ENCODE measurements around the gene FBXL17. TPM values are rescaled to one million over a fixed set of nuclear protein-coding genes. Genes with fewer than 3 reads are reported as not detected.

Gene FBXL17
- total and polyA plus RNA-seq, 2 of the 13 experiments (the other 11 are each of a cell fraction or from before 2014, with no cell fraction given): 3.0 to 7.9 TPM

DNA sequence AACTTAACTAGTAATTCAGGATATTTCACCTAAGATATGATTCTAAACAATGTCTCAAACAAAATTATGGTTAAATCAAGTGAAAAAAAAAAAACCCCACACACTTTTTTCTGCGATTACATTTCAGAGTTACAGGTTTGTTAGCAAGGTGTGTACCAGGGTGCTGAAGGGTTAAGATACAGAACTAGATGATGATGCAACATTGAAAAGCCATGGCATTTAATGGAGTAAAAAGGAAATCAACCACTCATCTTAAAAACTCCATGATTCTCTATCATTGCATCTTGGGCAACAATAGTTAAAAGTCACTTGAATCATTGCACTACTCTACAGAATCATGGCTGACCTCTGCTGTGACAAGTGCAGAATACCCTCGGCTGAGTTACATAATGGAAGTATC, 440.9 kb downstream of the FBXL17 start:
- FAIRE-seq: no peak

DNA sequence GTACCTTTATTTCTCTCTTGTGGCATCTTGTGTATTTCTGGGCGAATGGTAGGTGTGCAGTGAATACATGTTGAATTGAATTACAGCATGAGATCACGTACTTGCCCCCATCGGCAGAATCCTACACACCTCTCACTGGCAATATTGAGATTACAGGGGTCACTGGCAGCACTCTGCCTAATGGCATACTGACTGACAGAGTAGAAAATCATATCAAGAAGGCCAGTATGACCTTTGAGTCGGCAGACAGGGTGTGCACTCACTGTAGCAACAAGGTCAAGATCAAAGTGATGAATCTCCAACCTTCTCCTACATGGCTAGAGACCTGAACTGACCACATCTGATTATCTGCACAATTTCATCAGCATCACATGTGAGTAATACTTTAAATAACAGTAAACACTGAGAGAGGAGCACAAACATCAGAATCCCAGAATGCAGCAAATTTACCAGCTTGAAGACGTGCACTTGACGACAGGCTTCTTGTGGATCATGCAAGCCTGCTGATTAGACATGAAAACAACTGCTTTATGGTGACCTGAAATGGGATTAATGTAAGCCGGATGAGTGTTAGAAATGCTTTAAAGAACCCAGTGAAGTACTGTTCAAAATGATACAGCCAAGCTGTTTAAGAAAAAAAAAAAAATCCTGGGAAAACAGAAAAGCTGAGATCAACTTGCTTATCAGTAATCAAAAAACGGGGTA, 444.1 kb downstream of the FBXL17 start:
- Histone ChIP-seq H3K27me3 (ENCODE audit: control insufficient read depth in 1 of 2, insufficient read depth in 2 of 2, low read length in 2 of 2) (no peaks in the 10 kb centered on the region), H3K9ac (ENCODE audit: insufficient read depth, low read depth, low read length) (no peak overlapping the region), H3K4me3 (replicated peaks in 1 of 3; ENCODE audit: insufficient read depth in 1 of 3, low read depth in 2 of 3, low read length in 3 of 3) (no peak overlapping the region), H3K4me2 (ENCODE audit: low read depth, low read length) (no peak overlapping the region), H2AFZ (ENCODE audit: low read length) (no peak overlapping the region), H4K20me1 (ENCODE audit: insufficient read depth, low read length) (no peaks in the 10 kb centered on the region), H3K27ac (ENCODE audit: extremely low read length, insufficient read depth, low read length) (no peak overlapping the region), H3K4me1 (ENCODE audit: insufficient read depth, low read length) (peaks cover 23% of the 10 kb centered on the region), H3K9me3 (ENCODE audit: low read length) (no peaks in the 10 kb centered on the region), H3K36me3 (replicated peaks in 1 of 2; ENCODE audit: control insufficient read depth in 1 of 2, insufficient read depth in 2 of 2, low read length in 2 of 2) (no peaks in the 10 kb centered on the region), H3K79me2 (ENCODE audit: insufficient read depth, low read length) (no peaks in the 10 kb centered on the region)
- DNase-seq (ENCODE audit: low spot score) (peak; percentile 16), FAIRE-seq (peak; percentile 59), ATAC-seq (peak; percentile 70)
- intact Hi-C loops (cut with micrococcal nuclease; ENCODE audit: unreplicated experiment) (no loop called here), in situ Hi-C loops (cut with HindIII; ENCODE audit: extremely low pct_ligation_motif_present, low pct_unique_long_range_greater_than_20kb) (no loop called here)
- ChIA-PET POLR2A (no interaction called here), CTCF (ENCODE audit: low intra/inter-chr PET ratio, low total read pairs) (no interaction called here)
- 42% methylated on average over 8 of the region's 8 CpGs for WGBS (ENCODE audit: low lambda C conversion rate)
- TF ChIP-seq ZNF629 (CRISPR knock-in tag; conservative IDR thresholded peaks at IDR 0.05) (no peak), MAFF (IDR thresholded peaks at IDR 0.05; ENCODE audit: low read depth, low read length) (no peak), HNF4A (CRISPR knock-in tag; IDR thresholded peaks at IDR 0.05) (peak; percentile 33; the same call in 1 of the 2 replicates), ZNF607 (CRISPR knock-in tag; IDR thresholded peaks at IDR 0.05; ENCODE audit: borderline replicate concordance) (no peak), RARA (CRISPR knock-in tag; IDR thresholded peaks at IDR 0.05) (peak; percentile 36; the same call in 1 of the 2 replicates), CBX5 (CRISPR knock-in tag; IDR thresholded peaks at IDR 0.05; ENCODE audit: borderline replicate concordance) (no peak), ZNF660 (CRISPR knock-in tag; IDR thresholded peaks at IDR 0.05; ENCODE audit: borderline replicate concordance, low read depth) (no peak), SETDB1 (CRISPR knock-in tag; IDR thresholded peaks at IDR 0.05; ENCODE audit: borderline replicate concordance) (no peak), TRIM24 (CRISPR knock-in tag; IDR thresholded peaks at IDR 0.05) (no peak)
- TF ChIP-seq, protein P1, sequence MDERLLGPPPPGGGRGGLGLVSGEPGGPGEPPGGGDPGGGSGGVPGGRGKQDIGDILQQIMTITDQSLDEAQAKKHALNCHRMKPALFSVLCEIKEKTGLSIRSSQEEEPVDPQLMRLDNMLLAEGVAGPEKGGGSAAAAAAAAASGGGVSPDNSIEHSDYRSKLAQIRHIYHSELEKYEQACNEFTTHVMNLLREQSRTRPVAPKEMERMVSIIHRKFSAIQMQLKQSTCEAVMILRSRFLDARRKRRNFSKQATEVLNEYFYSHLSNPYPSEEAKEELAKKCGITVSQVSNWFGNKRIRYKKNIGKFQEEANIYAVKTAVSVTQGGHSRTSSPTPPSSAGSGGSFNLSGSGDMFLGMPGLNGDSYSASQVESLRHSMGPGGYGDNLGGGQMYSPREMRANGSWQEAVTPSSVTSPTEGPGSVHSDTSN (CRISPR knock-in tag; IDR thresholded peaks at IDR 0.05): no peak
- TF ChIP-seq, protein P2, sequence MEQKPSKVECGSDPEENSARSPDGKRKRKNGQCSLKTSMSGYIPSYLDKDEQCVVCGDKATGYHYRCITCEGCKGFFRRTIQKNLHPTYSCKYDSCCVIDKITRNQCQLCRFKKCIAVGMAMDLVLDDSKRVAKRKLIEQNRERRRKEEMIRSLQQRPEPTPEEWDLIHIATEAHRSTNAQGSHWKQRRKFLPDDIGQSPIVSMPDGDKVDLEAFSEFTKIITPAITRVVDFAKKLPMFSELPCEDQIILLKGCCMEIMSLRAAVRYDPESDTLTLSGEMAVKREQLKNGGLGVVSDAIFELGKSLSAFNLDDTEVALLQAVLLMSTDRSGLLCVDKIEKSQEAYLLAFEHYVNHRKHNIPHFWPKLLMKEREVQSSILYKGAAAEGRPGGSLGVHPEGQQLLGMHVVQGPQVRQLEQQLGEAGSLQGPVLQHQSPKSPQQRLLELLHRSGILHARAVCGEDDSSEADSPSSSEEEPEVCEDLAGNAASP (CRISPR knock-in tag; IDR thresholded peaks at IDR 0.05; ENCODE audit: borderline replicate concordance): no peak
- TF ChIP-seq, protein P3, sequence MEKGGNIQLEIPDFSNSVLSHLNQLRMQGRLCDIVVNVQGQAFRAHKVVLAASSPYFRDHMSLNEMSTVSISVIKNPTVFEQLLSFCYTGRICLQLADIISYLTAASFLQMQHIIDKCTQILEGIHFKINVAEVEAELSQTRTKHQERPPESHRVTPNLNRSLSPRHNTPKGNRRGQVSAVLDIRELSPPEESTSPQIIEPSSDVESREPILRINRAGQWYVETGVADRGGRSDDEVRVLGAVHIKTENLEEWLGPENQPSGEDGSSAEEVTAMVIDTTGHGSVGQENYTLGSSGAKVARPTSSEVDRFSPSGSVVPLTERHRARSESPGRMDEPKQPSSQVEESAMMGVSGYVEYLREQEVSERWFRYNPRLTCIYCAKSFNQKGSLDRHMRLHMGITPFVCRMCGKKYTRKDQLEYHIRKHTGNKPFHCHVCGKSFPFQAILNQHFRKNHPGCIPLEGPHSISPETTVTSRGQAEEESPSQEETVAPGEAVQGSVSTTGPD (CRISPR knock-in tag; IDR thresholded peaks at IDR 0.05): no peak
- no TSS peak for BruUV-seq (replicated peaks)

More for the DNA sequence above, 440.9 kb downstream of the FBXL17 start:
- Histone ChIP-seq H2AFZ (ENCODE audit: low read length) (no peak overlapping the region), H3K27ac (ENCODE audit: extremely low read length, insufficient read depth, low read length) (no peak overlapping the region), H3K4me3 (replicated peaks in 1 of 3; ENCODE audit: insufficient read depth in 1 of 3, low read depth in 2 of 3, low read length in 3 of 3) (no peak overlapping the region), H3K4me1 (ENCODE audit: insufficient read depth, low read length) (peaks cover 23% of the 10 kb centered on the region), H4K20me1 (ENCODE audit: insufficient read depth, low read length) (no peaks in the 10 kb centered on the region), H3K9me3 (ENCODE audit: low read length) (no peaks in the 10 kb centered on the region), H3K27me3 (ENCODE audit: control insufficient read depth in 1 of 2, insufficient read depth in 2 of 2, low read length in 2 of 2) (no peaks in the 10 kb centered on the region), H3K36me3 (replicated peaks in 1 of 2; ENCODE audit: control insufficient read depth in 1 of 2, insufficient read depth in 2 of 2, low read length in 2 of 2) (no peaks in the 10 kb centered on the region), H3K9ac (ENCODE audit: insufficient read depth, low read depth, low read length) (no peak overlapping the region), H3K79me2 (ENCODE audit: insufficient read depth, low read length) (no peaks in the 10 kb centered on the region), H3K4me2 (ENCODE audit: low read depth, low read length) (no peak overlapping the region)
- ATAC-seq (no peak), DNase-seq (ENCODE audit: low spot score) (no peak)
- in situ Hi-C loops (cut with HindIII; ENCODE audit: extremely low pct_ligation_motif_present, low pct_unique_long_range_greater_than_20kb) (no loop called here), intact Hi-C loops (cut with micrococcal nuclease; ENCODE audit: unreplicated experiment) (no loop called here)
- POLR2A ChIA-PET: no interaction called here
- TF ChIP-seq SNRNP70 (IDR thresholded peaks at IDR 0.05; ENCODE audit: low read depth, low read length) (no peak), ATF7 (IDR thresholded peaks at IDR 0.05) (peak; percentile 30; the same call in 1 of the 2 replicates), ATF7 (CRISPR knock-in tag; IDR thresholded peaks at IDR 0.05) (no peak), CEBPB (IDR thresholded peaks at IDR 0.05; ENCODE audit: borderline replicate concordance, low read depth, low read length) (peak; percentile 33; the same call in 1 of the 2 replicates), MZF1 (CRISPR knock-in tag; IDR thresholded peaks at IDR 0.05; ENCODE audit: borderline replicate concordance) (no peak)
- CTCF ChIA-PET (ENCODE audit: low intra/inter-chr PET ratio, low total read pairs): no interaction called here
- WGBS (ENCODE audit: low lambda C conversion rate): 44% methylated on average over 2 of the region's 2 CpGs
- BruUV-seq (replicated peaks): no TSS peak
